Lung (tissue), 12 donors: ENCODE results near the gene AHCYL1. TPM values are rescaled to one million over a fixed set of nuclear protein-coding genes. Genes with fewer than 3 reads are reported as not detected.
"Not testable (repeated sequence)": the region's sequence is repeated elsewhere in the genome, so short reads cannot be mapped to it uniquely, and the experiment has no call there.

Experiments used
- ATAC-seq: fragments of 200-7000 bp; cut with Tn5 transposase; one replicate; pipeline ENCODE4 v1.9.1; 2020; ENCODE audit warnings: moderate number of reproducible peaks; ENCODE audit not compliant: insufficient read depth, low FRiP score
- DNase-seq, 3 donors: peaks; one replicate each; pipeline ENCODE4 v3.0.0-alpha.2; 2013 to 2017
- H3K27ac ChIP-seq, 2 donors: one replicate each; pipeline ENCODE4 v1.5.1; 2013; ENCODE audit warnings: mild to moderate bottlenecking in 2 of 2, moderate library complexity in 2 of 2, control low read depth in 1 of 2, inconsistent platforms in 1 of 2, low read depth in 1 of 2, low read length in 1 of 2
- H3K27me3 ChIP-seq, 3 donors: one replicate each; pipeline ENCODE4 v1.5.1; 2013; ENCODE audit warnings: low read length in 2 of 3; ENCODE audit not compliant: control insufficient read depth in 3 of 3, insufficient read depth in 3 of 3
- H3K36me3 ChIP-seq, 4 donors: one replicate each; pipeline ENCODE4 v1.5.1; 2013; ENCODE audit warnings: low read length in 4 of 4, mild to moderate bottlenecking in 1 of 4, moderate library complexity in 1 of 4; ENCODE audit not compliant: control insufficient read depth in 4 of 4, insufficient read depth in 4 of 4
- H3K4me1 ChIP-seq, 5 donors: one replicate each; pipeline ENCODE4 v1.5.1; 2013; ENCODE audit warnings: low read length in 5 of 5, mild to moderate bottlenecking in 2 of 5, moderate library complexity in 1 of 5; ENCODE audit not compliant: control insufficient read depth in 5 of 5, insufficient read depth in 5 of 5
- H3K4me3 ChIP-seq: one replicate; pipeline ENCODE4 v1.5.1; 2013; ENCODE audit warnings: mild to moderate bottlenecking, control low read depth, moderate library complexity
- H3K9ac ChIP-seq, 2 donors: one replicate each; pipeline ENCODE4 v1.5.1; 2013; ENCODE audit warnings: low read length in 2 of 2, control low read depth in 1 of 2; ENCODE audit not compliant: insufficient read depth in 1 of 2
- H3K9me3 ChIP-seq, 4 donors: one replicate each; pipeline ENCODE4 v1.5.1; 2013; ENCODE audit warnings: low read length in 3 of 4, mild to moderate bottlenecking in 1 of 4, moderate library complexity in 1 of 4; ENCODE audit not compliant: control insufficient read depth in 4 of 4, insufficient read depth in 3 of 4
- CTCF ChIP-seq: IDR thresholded peaks from 2 replicates; pipeline ENCODE4 v1.5.1; 2012; ENCODE audit warnings: mild to moderate bottlenecking; ENCODE audit errors: control extremely low read depth, extremely low read depth
- WGBS, 2 donors: extraction: QIAGEN DNeasy Blood & Tissue Kit; methylation state at CpG; one replicate each; pipeline ENCODE4 v1.1.7; 2013; 5-methylcytosine and 5-hydroxymethylcytosine counted together
- polyA plus RNA-seq, 2 donors: library from polyadenylated mRNA; stranded (reverse); fragments of 200-250 nt; gene quantifications; one replicate each; pipeline ENCODE4 v1.2.1, GENCODE V29; 2013
- total RNA-seq, 2 donors: library from RNA; depleted of rRNA in 1 of 2; stranded (reverse); fragments of >200 nt in 1 of 2; gene quantifications; one replicate each; pipeline ENCODE4 v1.2.1, GENCODE V29; 2014 to 2021
- donor health status: control.
- donor health status: control.
- donor health status: Bipolar disorder and iron deficiency.
- donor health status: healthy.
- donor health status: DM: yes; HTN: yes; CAD: no.

The AHCYL1 gene
- total and polyA plus RNA-seq, 4 donors, result 44.4 to 77.7 (median 56.3) TPM

GRCh38 chr1:110018396-110018795 is 33.8 kb downstream of the AHCYL1 start:
- Histone ChIP-seq H3K9ac (no peak overlapping the region), H3K27ac (no peak overlapping the region), H3K4me1 (no peaks in the 10 kb centered on the region), H3K36me3 (peaks cover 42 to 78% (median 54%) of the 10 kb centered on the region in 4 donors), H3K27me3 (no peaks in the 10 kb centered on the region), H3K9me3 (no peaks in the 10 kb centered on the region), H3K4me3 (no peak overlapping the region)
- TF ChIP-seq CTCF, result no peak
- ATAC-seq (no peak), DNase-seq (no peak)
- 95 to 97% methylated on average over 9 of the region's 9 CpGs for WGBS, 2 donors

- H3K27ac ChIP-seq, result no peak overlapping the region
- DNase-seq, result no peak
- no peaks in the 10 kb centered on the region for H3K4me1 ChIP-seq
- no peak overlapping the region for H3K9ac ChIP-seq
- no peaks in the 10 kb centered on the region for H3K9me3 ChIP-seq
- H3K4me3 ChIP-seq, result no peak overlapping the region
- 89 to 93% methylated on average over 1 of the region's 1 CpG for WGBS, 2 donors
- H3K27me3 ChIP-seq, result no peaks in the 10 kb centered on the region
- ATAC-seq, result no peak
- no peak for TF ChIP-seq CTCF
- peaks cover 41 to 84% (median 54%) of the 10 kb centered on the region in 4 donors for H3K36me3 ChIP-seq
Observed at GRCh38 chr1:110019770-110020169, 35.2 kb downstream of the AHCYL1 start.

GRCh38 chr1:110021285-110021684 is 36.7 kb downstream of the AHCYL1 start:
- H3K4me3 ChIP-seq, result no peak overlapping the region
- H3K36me3 ChIP-seq, result peaks cover 36 to 73% (median 44%) of the 10 kb centered on the region in 4 donors
- no peak overlapping the region for H3K27ac ChIP-seq
- WGBS, 2 donors, result 92 to 97% methylated on average over 3 of the region's 3 CpGs
- H3K9me3 ChIP-seq, result no peaks in the 10 kb centered on the region
- H3K9ac ChIP-seq, result no peak overlapping the region
- H3K27me3 ChIP-seq, result no peaks in the 10 kb centered on the region
- H3K4me1 ChIP-seq, result no peaks in the 10 kb centered on the region
- DNase-seq (no peak), ATAC-seq (no peak)
- no peak for TF ChIP-seq CTCF

GRCh38 chr1:110024613-110025012 is 40.0 kb downstream of the AHCYL1 start:
- ATAC-seq (no peak), DNase-seq (no peak)
- WGBS, 2 donors, result 96 to 97% methylated on average over 4 of the region's 4 CpGs
- Histone ChIP-seq H3K36me3 (peaks cover 11 to 43% (median 18%) of the 10 kb centered on the region in 4 donors), H3K9me3 (no peaks in the 10 kb centered on the region), H3K4me1 (no peaks in the 10 kb centered on the region), H3K27ac (no peak overlapping the region), H3K4me3 (no peak overlapping the region), H3K27me3 (no peaks in the 10 kb centered on the region), H3K9ac (no peak overlapping the region)
- no peak for TF ChIP-seq CTCF

GRCh38 chr1:110030687-110031086 is 46.1 kb downstream of the AHCYL1 start:
- not testable (repeated sequence) for H3K27me3 ChIP-seq, ATAC-seq, H3K36me3 ChIP-seq, H3K4me3 ChIP-seq, H3K9ac ChIP-seq, H3K4me1 ChIP-seq, H3K27ac ChIP-seq, H3K9me3 ChIP-seq, DNase-seq
- WGBS, 2 donors, result 78 to 83% methylated on average over 4 of the region's 4 CpGs
